Cardiac muscle cell (in vitro differentiated cells and primary cell): Measurements from ENCODE around the gene PHRF1. TPM values are rescaled to one million over a fixed set of nuclear protein-coding genes. Genes with fewer than 3 reads are reported as not detected.

Experiments
- DNase-seq, 2 donors: peaks; one replicate each; pipeline versions ENCODE4 v3.0.0 to v3.0.0-alpha.2; 2010 to 2017; ENCODE audit warnings: low read depth in 1 of 2, low spot score in 1 of 2
- H3K27ac ChIP-seq: fragments of 200-600 bp; sonication (generic); 2 replicates; pipeline ENCODE4 v1.5.1; 2016
- H3K27me3 ChIP-seq: fragments of 200-600 bp; sonication (generic); 2 replicates; pipeline ENCODE4 v1.6.0; 2016; ENCODE audit warnings: control low read depth
- H3K36me3 ChIP-seq: fragments of 200-600 bp; sonication (generic); 2 replicates; pipeline ENCODE4 v1.5.1; 2016; ENCODE audit warnings: control low read depth
- H3K4me1 ChIP-seq: fragments of 200-600 bp; sonication (generic); 2 replicates; pipeline ENCODE4 v1.8.1; 2017; ENCODE audit warnings: low read depth, mild to moderate bottlenecking, mixed run types
- H3K4me3 ChIP-seq: fragments of 200-600 bp; sonication (generic); 2 replicates; pipeline ENCODE4 v1.5.1; 2016; ENCODE audit warnings: mild to moderate bottlenecking
- H3K9me3 ChIP-seq: fragments of 200-600 bp; sonication (generic); 2 replicates; pipeline ENCODE4 v1.5.1; 2017; ENCODE audit warnings: low read depth, mild to moderate bottlenecking, control low read depth
- CTCF ChIP-seq: IDR thresholded peaks from 2 replicates; pipeline ENCODE4 v1.5.1; 2012; ENCODE audit warnings: low read depth, mild to moderate bottlenecking, low read length
- polyA plus RNA-seq: library from polyadenylated mRNA; unstranded; fragments of >200 nt; fragmentation: Nextera tagmentation; extraction: Ambion mirVana; gene quantifications from 2 replicates; pipeline ENCODE4 v1.2.1, GENCODE V29; 2016
- total RNA-seq: library from RNA; depleted of rRNA; stranded (reverse); fragments of >200 nt; gene quantifications from 2 replicates; pipeline ENCODE4 v1.2.3, GENCODE V29; 2016

The PHRF1 gene
- total and polyA plus RNA-seq, 2 experiments from 2014 or later = 17.8 to 48.0 TPM

GRCh38 chr11:551131-551530 lies 25.1 kb upstream of the PHRF1 start:
- no peak for TF ChIP-seq CTCF
- H3K4me3 ChIP-seq = no peak overlapping the region
- H3K4me1 ChIP-seq = peaks cover 7% of the 10 kb centered on the region
- no peaks in the 10 kb centered on the region for H3K36me3 ChIP-seq
- no peak overlapping the region for H3K27ac ChIP-seq
- H3K27me3 ChIP-seq = peaks cover 14% of the 10 kb centered on the region
- no peaks in the 10 kb centered on the region for H3K9me3 ChIP-seq
- no peak for DNase-seq

- peaks cover 18% of the 10 kb centered on the region for H3K27me3 ChIP-seq
These were observed 24.7 kb upstream of the PHRF1 start for GRCh38 chr11:551596-551995.

GRCh38 chr11:553083-553987 lies 22.9 kb upstream of the PHRF1 start:
- DNase-seq = no peak
- Histone ChIP-seq H3K4me1 (peaks cover 7% of the 10 kb centered on the region), H3K27me3 (peaks cover 35% of the 10 kb centered on the region), H3K4me3 (no peak overlapping the region), H3K36me3 (no peaks in the 10 kb centered on the region), H3K27ac (no peak overlapping the region), H3K9me3 (no peaks in the 10 kb centered on the region)
- no peak for TF ChIP-seq CTCF

More at GRCh38 chr11:551596-551995, 24.7 kb upstream of the PHRF1 start:
- no peaks in the 10 kb centered on the region for H3K9me3 ChIP-seq
- H3K4me1 ChIP-seq = peaks cover 7% of the 10 kb centered on the region
- no peak overlapping the region for H3K4me3 ChIP-seq
- DNase-seq = no peak
- H3K36me3 ChIP-seq = no peaks in the 10 kb centered on the region
- no peak overlapping the region for H3K27ac ChIP-seq
- TF ChIP-seq CTCF = no peak

GRCh38 chr11:553988-554340 lies 22.3 kb upstream of the PHRF1 start:
- no peak overlapping the region for H3K27ac ChIP-seq
- peaks cover 7% of the 10 kb centered on the region for H3K4me1 ChIP-seq
- no peak overlapping the region for H3K4me3 ChIP-seq
- no peak for DNase-seq
- H3K27me3 ChIP-seq = peaks cover 39% of the 10 kb centered on the region
- no peaks in the 10 kb centered on the region for H3K36me3 ChIP-seq
- H3K9me3 ChIP-seq = no peaks in the 10 kb centered on the region
- no peak for TF ChIP-seq CTCF

- Histone ChIP-seq H3K27ac (no peak overlapping the region), H3K36me3 (no peaks in the 10 kb centered on the region), H3K9me3 (no peaks in the 10 kb centered on the region), H3K4me3 (peak overlapping the region; percentile 33), H3K4me1 (peaks cover 7% of the 10 kb centered on the region), H3K27me3 (peaks cover 39% of the 10 kb centered on the region)
- peak; percentile 45 to 89 for DNase-seq
- peak; percentile 39 for TF ChIP-seq CTCF
These were observed 21.6 kb upstream of the PHRF1 start for GRCh38 chr11:554428-555226.
